ENCODE data around the gene ZNF777.

The ZNF777 gene

GRCh38 chr7:149440222-149440621 lies 20.6 kb downstream of the ZNF777 start:
- H4K20me1 ChIP-seq = 0 out of 2 replicates have a peak, but pooled peaks cover 1% of the 10 kb centered on the region
- no peak overlapping the region for H3K9ac ChIP-seq
- H3K4me3 ChIP-seq = no peak overlapping the region
- no peaks in the 10 kb centered on the region for H3K9me3 ChIP-seq
- TF ChIP-seq Cebpa-rat (IDR thresholded peaks at IDR 0.05) = no peak
- H3K4me1 ChIP-seq = peaks cover 11% of the 10 kb centered on the region; the same call in 1 of the 2 replicates
- no peaks in the 10 kb centered on the region for H3K27me3 ChIP-seq
- H3K27ac ChIP-seq = no peak overlapping the region
- no peak overlapping the region for H3K4me2 ChIP-seq
- peaks cover 80% of the 10 kb centered on the region for H3K36me3 ChIP-seq

DNA sequence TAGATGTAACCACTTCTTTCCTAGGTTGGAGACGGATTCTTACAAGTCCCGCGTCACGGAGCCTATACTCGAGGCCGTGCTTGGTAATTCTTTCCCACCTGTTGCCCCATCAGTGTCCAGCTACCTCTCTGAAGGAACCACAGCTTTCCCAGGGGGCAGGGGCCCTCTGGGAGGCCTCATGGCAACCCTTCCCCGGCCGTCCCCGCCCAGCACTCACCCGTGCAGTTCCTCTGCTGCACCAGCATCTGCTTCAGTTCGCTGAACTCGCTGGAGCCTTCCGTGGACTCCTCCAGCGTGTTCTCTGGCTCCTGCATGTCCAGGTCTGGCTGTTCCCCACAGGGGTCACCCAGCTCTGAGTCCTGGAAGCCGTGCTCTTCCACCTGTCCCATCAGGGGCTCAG lies 24.5 kb downstream of the ZNF777 start:
- TF ChIP-seq Cebpa-rat (IDR thresholded peaks at IDR 0.05) = no peak

GRCh38 chr7:149433124-149433523 lies 27.7 kb downstream of the ZNF777 start:
- peaks cover 11% of the 10 kb centered on the region; the same call in 1 of the 2 replicates for H3K4me1 ChIP-seq
- no peaks in the 10 kb centered on the region for H3K27me3 ChIP-seq
- H3K9ac ChIP-seq = no peak overlapping the region
- H3K9me3 ChIP-seq = peaks cover 14% of the 10 kb centered on the region
- no peak overlapping the region for H3K4me3 ChIP-seq
- peaks cover 97% of the 10 kb centered on the region for H3K36me3 ChIP-seq
- H3K27ac ChIP-seq = no peak overlapping the region
- no peaks in the 10 kb centered on the region for H4K20me1 ChIP-seq
- TF ChIP-seq Cebpa-rat (IDR thresholded peaks at IDR 0.05) = no peak
- H3K4me2 ChIP-seq = no peak overlapping the region

More for the DNA sequence above, 24.5 kb downstream of the ZNF777 start:
- Histone ChIP-seq H3K27ac (0 out of 2 replicates have a peak overlapping the region, but pooled peaks have one; percentile 22), H3K27me3 (no peaks in the 10 kb centered on the region), H3K9ac (no peak overlapping the region), H3K4me1 (peaks cover 11% of the 10 kb centered on the region; the same call in 1 of the 2 replicates), H4K20me1 (no peaks in the 10 kb centered on the region), H3K36me3 (peaks cover 92% of the 10 kb centered on the region), H3K4me3 (no peak overlapping the region), H3K9me3 (peaks cover 14% of the 10 kb centered on the region), H3K4me2 (no peak overlapping the region)

- H3K27me3 ChIP-seq = no peaks in the 10 kb centered on the region
- H3K9me3 ChIP-seq = peaks cover 14% of the 10 kb centered on the region
- no peak overlapping the region for H3K9ac ChIP-seq
- peaks cover 93% of the 10 kb centered on the region for H3K36me3 ChIP-seq
- no peak for TF ChIP-seq Cebpa-rat (IDR thresholded peaks at IDR 0.05)
- H3K4me3 ChIP-seq = no peak overlapping the region
- H3K4me1 ChIP-seq = peaks cover 10% of the 10 kb centered on the region; the same call in 1 of the 2 replicates
- H3K27ac ChIP-seq = no peak overlapping the region
- H4K20me1 ChIP-seq = 0 out of 2 replicates have a peak, but pooled peaks cover 7% of the 10 kb centered on the region
- H3K4me2 ChIP-seq = no peak overlapping the region
Observed at GRCh38 chr7:149432121-149432691, 28.7 kb downstream of the ZNF777 start.

DNA sequence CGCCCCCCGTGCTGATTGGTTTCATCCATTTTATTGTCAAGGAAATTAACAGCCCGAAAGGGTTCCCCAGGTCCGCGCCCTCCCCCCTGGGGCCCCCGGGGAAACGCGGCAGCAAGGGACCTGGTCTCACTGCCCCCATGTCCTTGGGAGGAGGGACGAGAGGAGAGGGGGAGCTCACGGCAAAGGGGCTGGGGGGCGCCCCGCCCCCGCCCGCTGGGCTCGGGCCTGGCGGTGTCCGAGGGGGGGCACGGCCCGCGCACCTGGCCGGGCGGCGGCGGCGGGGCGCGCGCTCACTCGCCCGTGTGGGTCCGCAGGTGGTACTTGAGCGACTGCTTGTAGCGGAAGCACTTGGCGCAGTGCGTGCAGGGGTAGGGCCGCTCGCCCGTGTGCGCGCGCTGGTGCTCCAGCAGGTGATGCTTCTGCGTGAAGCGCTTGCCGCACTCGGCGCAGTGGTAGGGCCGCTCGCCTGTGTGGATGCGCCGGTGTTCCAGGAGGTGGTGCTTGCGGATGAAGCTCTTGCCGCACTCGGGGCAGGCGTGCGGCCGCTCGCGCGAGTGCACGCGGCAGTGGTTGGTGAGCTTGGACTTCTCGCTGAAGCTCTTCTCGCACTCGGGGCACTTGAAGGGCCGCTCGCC lies 29.3 kb downstream of the ZNF777 start:
- Histone ChIP-seq H3K9ac (no peak overlapping the region), H4K20me1 (0 out of 2 replicates have a peak, but pooled peaks cover 10% of the 10 kb centered on the region), H3K4me1 (peaks cover 4% of the 10 kb centered on the region; the same call in 1 of the 2 replicates), H3K4me2 (no peak overlapping the region), H3K4me3 (no peak overlapping the region), H3K27me3 (no peaks in the 10 kb centered on the region), H3K9me3 (peaks cover 14% of the 10 kb centered on the region), H3K27ac (no peak overlapping the region), H3K36me3 (peaks cover 88% of the 10 kb centered on the region)
- TF ChIP-seq Cebpa-rat (IDR thresholded peaks at IDR 0.05) = no peak

GRCh38 chr7:149430192-149430591 lies 30.7 kb downstream of the ZNF777 start:
- no peak overlapping the region for H3K27ac ChIP-seq
- no peak overlapping the region for H3K4me2 ChIP-seq
- no peak for TF ChIP-seq Cebpa-rat (IDR thresholded peaks at IDR 0.05)
- peaks cover 81% of the 10 kb centered on the region for H3K36me3 ChIP-seq
- H3K9me3 ChIP-seq = peaks cover 14% of the 10 kb centered on the region
- no peak overlapping the region for H3K9ac ChIP-seq
- no peaks in the 10 kb centered on the region for H3K4me1 ChIP-seq
- H3K4me3 ChIP-seq = no peak overlapping the region
- H3K27me3 ChIP-seq = no peaks in the 10 kb centered on the region
- H4K20me1 ChIP-seq = 0 out of 2 replicates have a peak, but pooled peaks cover 18% of the 10 kb centered on the region

- Histone ChIP-seq H3K27ac (no peak overlapping the region), H3K9ac (no peak overlapping the region), H3K4me3 (no peak overlapping the region), H3K36me3 (peaks cover 58% of the 10 kb centered on the region), H4K20me1 (0 out of 2 replicates have a peak, but pooled peaks cover 27% of the 10 kb centered on the region), H3K27me3 (peaks cover 13% of the 10 kb centered on the region), H3K9me3 (peaks cover 12% of the 10 kb centered on the region), H3K4me1 (peaks cover 2% of the 10 kb centered on the region), H3K4me2 (no peak overlapping the region)
- TF ChIP-seq Cebpa-rat (IDR thresholded peaks at IDR 0.05) = no peak
Observed at GRCh38 chr7:149427893-149428292, 33.0 kb downstream of the ZNF777 start.

- peaks cover 5% of the 10 kb centered on the region for H3K9me3 ChIP-seq
- no peak overlapping the region for H3K4me3 ChIP-seq
- H3K27ac ChIP-seq = no peak overlapping the region
- H3K36me3 ChIP-seq = peaks cover 51% of the 10 kb centered on the region
- no peak overlapping the region for H3K4me2 ChIP-seq
- H3K9ac ChIP-seq = no peak overlapping the region
- peaks cover 6% of the 10 kb centered on the region for H3K4me1 ChIP-seq
- H3K27me3 ChIP-seq = peaks cover 20% of the 10 kb centered on the region
- H4K20me1 ChIP-seq = 0 out of 2 replicates have a peak, but pooled peaks cover 27% of the 10 kb centered on the region
- no peak for TF ChIP-seq Cebpa-rat (IDR thresholded peaks at IDR 0.05)
Observed at GRCh38 chr7:149427096-149427680, 33.7 kb downstream of the ZNF777 start.

- Histone ChIP-seq H3K27me3 (peaks cover 32% of the 10 kb centered on the region), H3K27ac (no peak overlapping the region), H3K9me3 (no peaks in the 10 kb centered on the region), H3K4me3 (no peak overlapping the region), H3K36me3 (peaks cover 15% of the 10 kb centered on the region), H3K4me2 (no peak overlapping the region), H3K4me1 (peaks cover 12% of the 10 kb centered on the region), H4K20me1 (0 out of 2 replicates have a peak, but pooled peaks cover 27% of the 10 kb centered on the region), H3K9ac (no peak overlapping the region)
- no peak for TF ChIP-seq Cebpa-rat (IDR thresholded peaks at IDR 0.05)
Observed at GRCh38 chr7:149423449-149424110, 37.3 kb downstream of the ZNF777 start.
